Activated naive CD8-positive, alpha-beta T cell treated with anti-CD3 and anti-CD28 coated beads for 36 hours (primary cell): ENCODE data around the gene KIF4A. TPM values are rescaled to one million over a fixed set of nuclear protein-coding genes. Genes with fewer than 3 reads are reported as not detected.
"Not testable (repeated sequence)": the region's sequence is repeated elsewhere in the genome, so short reads cannot be mapped to it uniquely, and the experiment has no call there.

Experiments used
- DNase-seq: peaks from one replicate; pipeline ENCODE4 v3.0.0; 2021
- H3K27ac Mint-ChIP-seq: one replicate; pipeline ENCODE4 v1.8.0; 2022; ENCODE audit warnings: mild to moderate bottlenecking, moderate library complexity, mixed read lengths
- H3K27me3 Mint-ChIP-seq: one replicate; pipeline ENCODE4 v1.8.0; 2022; ENCODE audit warnings: mild to moderate bottlenecking, mixed read lengths
- H3K36me3 Mint-ChIP-seq: one replicate; pipeline ENCODE4 v1.8.0; 2021; ENCODE audit warnings: mild to moderate bottlenecking, mixed read lengths
- H3K4me1 Mint-ChIP-seq: one replicate; pipeline ENCODE4 v1.8.0; 2021; ENCODE audit warnings: mixed read lengths
- H3K4me3 Mint-ChIP-seq: one replicate; pipeline ENCODE4 v1.8.0; 2022; ENCODE audit warnings: mild to moderate bottlenecking, moderate library complexity, mixed read lengths
- H3K9me3 Mint-ChIP-seq: one replicate; pipeline ENCODE4 v1.8.0; 2022; ENCODE audit warnings: mixed read lengths
- total RNA-seq, 2 experiments: library from RNA; stranded (reverse); gene quantifications; one replicate each; pipeline ENCODE4 v1.2.3, GENCODE V29; 2021

The KIF4A gene
- total RNA-seq, result 10 to 100 TPM; 22.4 to 23.9 TPM

GRCh38 chrX:70289793-70290770 lies at the start of gene KIF4A, which contains the start of gene PDZD11:
KIF4A (plus strand) TSS chrX:70290104; CDS start chrX:70290459, 355 bp downstream.
PDZD11 (minus strand) TSS chrX:70289927; CDS start chrX:70289341, 586 bp downstream.
- Mint-ChIP-seq H3K27ac (peak within 1 kb of the TSS; percentile 86), H3K36me3 (peaks cover 9% of the 10 kb centered on the region), H3K27me3 (no peaks in the 10 kb centered on the region), H3K4me1 (peaks cover 9% of the 10 kb centered on the region), H3K4me3 (peak within 1 kb of the TSS; percentile 90), H3K9me3 (no peaks in the 10 kb centered on the region)
- DNase-seq, result peak; percentile 85

GRCh38 chrX:70240751-70241150 lies 49.2 kb upstream of the KIF4A start:
- no peak for DNase-seq
- Mint-ChIP-seq H3K27me3 (no peaks in the 10 kb centered on the region), H3K36me3 (peaks cover 4% of the 10 kb centered on the region), H3K27ac (no peak overlapping the region), H3K4me3 (no peak overlapping the region), H3K4me1 (peaks cover 4% of the 10 kb centered on the region), H3K9me3 (no peaks in the 10 kb centered on the region)

GRCh38 chrX:70241501-70241900 lies 48.4 kb upstream of the KIF4A start:
- Mint-ChIP-seq H3K27ac (no peak overlapping the region), H3K9me3 (no peaks in the 10 kb centered on the region), H3K4me3 (no peak overlapping the region), H3K27me3 (no peaks in the 10 kb centered on the region), H3K4me1 (peaks cover 4% of the 10 kb centered on the region), H3K36me3 (peaks cover 4% of the 10 kb centered on the region)
- DNase-seq, result no peak

- H3K27ac Mint-ChIP-seq, H3K36me3 Mint-ChIP-seq, H3K9me3 Mint-ChIP-seq, H3K4me1 Mint-ChIP-seq, H3K4me3 Mint-ChIP-seq, H3K27me3 Mint-ChIP-seq, DNase-seq: not testable (repeated sequence)
Observed at GRCh38 chrX:70243601-70244000, 46.3 kb upstream of the KIF4A start.

GRCh38 chrX:70244881-70245280 lies 45.0 kb upstream of the KIF4A start:
- no peak overlapping the region for H3K4me3 Mint-ChIP-seq
- H3K27me3 Mint-ChIP-seq, result no peaks in the 10 kb centered on the region
- H3K4me1 Mint-ChIP-seq, result peaks cover 4% of the 10 kb centered on the region
- H3K36me3 Mint-ChIP-seq, result peaks cover 2% of the 10 kb centered on the region
- H3K9me3 Mint-ChIP-seq, result no peaks in the 10 kb centered on the region
- no peak overlapping the region for H3K27ac Mint-ChIP-seq
- no peak for DNase-seq

- H3K27me3 Mint-ChIP-seq, result no peaks in the 10 kb centered on the region
- H3K4me1 Mint-ChIP-seq, result no peaks in the 10 kb centered on the region
- H3K36me3 Mint-ChIP-seq, result no peaks in the 10 kb centered on the region
Observed at GRCh38 chrX:70247252-70247651, 42.7 kb upstream of the KIF4A start.

GRCh38 chrX:70252491-70252890 lies 37.4 kb upstream of the KIF4A start:
- no peak for DNase-seq
- Mint-ChIP-seq H3K4me3 (no peak overlapping the region), H3K4me1 (peaks cover 15% of the 10 kb centered on the region), H3K27ac (no peak overlapping the region), H3K27me3 (no peaks in the 10 kb centered on the region), H3K9me3 (no peaks in the 10 kb centered on the region), H3K36me3 (peaks cover 9% of the 10 kb centered on the region)

More at GRCh38 chrX:70247252-70247651, 42.7 kb upstream of the KIF4A start:
- Mint-ChIP-seq H3K4me3 (no peak overlapping the region), H3K9me3 (no peaks in the 10 kb centered on the region), H3K27ac (no peak overlapping the region)
- no peak for DNase-seq

GRCh38 chrX:70253377-70254062 lies 36.4 kb upstream of the KIF4A start:
- Mint-ChIP-seq H3K36me3 (peaks cover 9% of the 10 kb centered on the region), H3K4me1 (peaks cover 15% of the 10 kb centered on the region), H3K27ac (peak overlapping the region; percentile 95), H3K27me3 (no peaks in the 10 kb centered on the region), H3K4me3 (no peak overlapping the region), H3K9me3 (no peaks in the 10 kb centered on the region)
- no peak for DNase-seq

- Mint-ChIP-seq H3K4me1 (peaks cover 15% of the 10 kb centered on the region), H3K9me3 (no peaks in the 10 kb centered on the region), H3K27me3 (no peaks in the 10 kb centered on the region), H3K4me3 (no peak overlapping the region), H3K36me3 (peaks cover 10% of the 10 kb centered on the region), H3K27ac (peak overlapping the region; percentile 95)
- DNase-seq, result no peak
Observed at GRCh38 chrX:70254063-70254400, 35.9 kb upstream of the KIF4A start.

- Mint-ChIP-seq H3K27me3 (no peaks in the 10 kb centered on the region), H3K27ac (peak overlapping the region; percentile 95), H3K4me3 (no peak overlapping the region), H3K4me1 (peaks cover 15% of the 10 kb centered on the region), H3K36me3 (peaks cover 10% of the 10 kb centered on the region), H3K9me3 (no peaks in the 10 kb centered on the region)
- DNase-seq, result no peak
Observed at GRCh38 chrX:70254909-70255308, 35.0 kb upstream of the KIF4A start.

GRCh38 chrX:70255452-70255851 lies 34.5 kb upstream of the KIF4A start:
- no peaks in the 10 kb centered on the region for H3K9me3 Mint-ChIP-seq
- H3K4me3 Mint-ChIP-seq, result no peak overlapping the region
- peaks cover 15% of the 10 kb centered on the region for H3K4me1 Mint-ChIP-seq
- peaks cover 10% of the 10 kb centered on the region for H3K36me3 Mint-ChIP-seq
- H3K27ac Mint-ChIP-seq, result no peak overlapping the region
- H3K27me3 Mint-ChIP-seq, result no peaks in the 10 kb centered on the region
- DNase-seq, result no peak

GRCh38 chrX:70257423-70258288 lies 32.2 kb upstream of the KIF4A start:
- Mint-ChIP-seq H3K27me3 (no peaks in the 10 kb centered on the region), H3K4me3 (peak overlapping the region; percentile 11), H3K27ac (no peak overlapping the region), H3K9me3 (no peaks in the 10 kb centered on the region), H3K4me1 (peaks cover 15% of the 10 kb centered on the region), H3K36me3 (peaks cover 10% of the 10 kb centered on the region)
- DNase-seq, result no peak

- DNase-seq, result no peak
- Mint-ChIP-seq H3K4me1 (no peaks in the 10 kb centered on the region), H3K36me3 (peaks cover 3% of the 10 kb centered on the region), H3K4me3 (no peak within 1 kb of the TSS), H3K27me3 (no peaks in the 10 kb centered on the region), H3K27ac (no peak within 1 kb of the TSS), H3K9me3 (no peaks in the 10 kb centered on the region)
Observed at GRCh38 chrX:70260104-70260503, 29.8 kb upstream of the KIF4A start, which contains the start of gene P2RY4. P2RY4 (minus strand) TSS chrX:70260204; CDS start chrX:70259624, 580 bp downstream.

GRCh38 chrX:70262952-70263567 lies 26.8 kb upstream of the KIF4A start:
- Mint-ChIP-seq H3K36me3 (peaks cover 3% of the 10 kb centered on the region), H3K27ac (no peak overlapping the region), H3K27me3 (no peaks in the 10 kb centered on the region), H3K9me3 (no peaks in the 10 kb centered on the region), H3K4me3 (no peak overlapping the region), H3K4me1 (no peaks in the 10 kb centered on the region)
- peak; percentile 36 for DNase-seq
